ENCODE results near the gene C9orf50.

Gene C9orf50

DNA sequence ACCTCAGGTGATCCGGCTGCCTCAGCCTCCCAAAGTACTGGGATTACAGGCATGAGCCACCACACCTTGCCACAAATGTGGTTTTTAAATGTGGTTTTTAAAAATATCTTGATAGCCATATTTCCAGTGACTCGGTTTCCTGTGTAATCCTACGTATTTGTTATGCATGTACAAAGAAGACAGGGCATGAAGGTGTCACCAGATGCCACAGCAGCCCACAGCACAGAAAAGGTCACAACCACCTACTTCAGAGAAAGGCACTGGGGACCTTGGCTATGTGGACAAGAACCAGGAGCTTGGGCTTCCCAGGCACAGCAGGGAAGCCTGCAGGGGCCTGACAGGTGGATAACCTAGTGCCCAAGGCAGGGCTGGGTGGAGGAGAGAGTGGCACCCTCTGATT is 38.0 kb downstream of the C9orf50 start:
- TF ChIP-seq CTCF (IDR thresholded peaks at IDR 0.05; ENCODE audit: low read depth, low read length) = no peak
- no peak overlapping the region for H3K4me3 ChIP-seq (replicated peaks in 1 of 2; ENCODE audit: low read depth in 2 of 2, low read length in 2 of 2)
- no peak for DNase-seq (ENCODE audit: low read depth in 2 of 2)

- DNase-seq (ENCODE audit: low read depth in 2 of 2) = no peak
- no peak overlapping the region for H3K4me3 ChIP-seq (replicated peaks in 1 of 2; ENCODE audit: low read depth in 2 of 2, low read length in 2 of 2)
- no peak for TF ChIP-seq CTCF (IDR thresholded peaks at IDR 0.05; ENCODE audit: low read depth, low read length)
Observed at GRCh38 chr9:129581505-129582189, 39.3 kb downstream of the C9orf50 start.

GRCh38 chr9:129580211-129580915 is 40.5 kb downstream of the C9orf50 start:
- no peak for TF ChIP-seq CTCF (IDR thresholded peaks at IDR 0.05; ENCODE audit: low read depth, low read length)
- no peak overlapping the region for H3K4me3 ChIP-seq (replicated peaks in 1 of 2; ENCODE audit: low read depth in 2 of 2, low read length in 2 of 2)
- no peak for DNase-seq (ENCODE audit: low read depth in 2 of 2)

DNA sequence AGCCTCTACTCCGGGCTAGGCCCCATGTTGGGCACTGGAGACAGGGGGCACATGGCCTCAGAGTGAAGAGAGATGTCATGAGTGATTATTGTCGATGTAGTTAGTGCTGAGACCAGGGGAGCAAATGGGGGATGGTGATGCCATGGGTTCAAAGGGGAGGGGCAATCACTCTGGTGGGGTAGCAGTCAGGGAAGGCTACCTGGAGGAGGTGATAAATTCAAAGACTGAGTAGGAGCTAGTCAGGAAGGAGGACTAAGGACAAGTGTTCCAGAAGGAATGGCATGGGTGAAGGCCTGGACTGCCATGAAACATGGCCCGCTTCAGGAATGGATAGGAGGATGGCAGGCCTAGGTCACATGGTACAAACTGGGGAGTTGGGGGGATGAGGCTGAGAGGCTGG is 41.6 kb downstream of the C9orf50 start:
- no peak for TF ChIP-seq CTCF (IDR thresholded peaks at IDR 0.05; ENCODE audit: low read depth, low read length)
- H3K4me3 ChIP-seq (replicated peaks in 1 of 2; ENCODE audit: low read depth in 2 of 2, low read length in 2 of 2) = no peak overlapping the region
- DNase-seq (ENCODE audit: low read depth in 2 of 2) = no peak

DNA sequence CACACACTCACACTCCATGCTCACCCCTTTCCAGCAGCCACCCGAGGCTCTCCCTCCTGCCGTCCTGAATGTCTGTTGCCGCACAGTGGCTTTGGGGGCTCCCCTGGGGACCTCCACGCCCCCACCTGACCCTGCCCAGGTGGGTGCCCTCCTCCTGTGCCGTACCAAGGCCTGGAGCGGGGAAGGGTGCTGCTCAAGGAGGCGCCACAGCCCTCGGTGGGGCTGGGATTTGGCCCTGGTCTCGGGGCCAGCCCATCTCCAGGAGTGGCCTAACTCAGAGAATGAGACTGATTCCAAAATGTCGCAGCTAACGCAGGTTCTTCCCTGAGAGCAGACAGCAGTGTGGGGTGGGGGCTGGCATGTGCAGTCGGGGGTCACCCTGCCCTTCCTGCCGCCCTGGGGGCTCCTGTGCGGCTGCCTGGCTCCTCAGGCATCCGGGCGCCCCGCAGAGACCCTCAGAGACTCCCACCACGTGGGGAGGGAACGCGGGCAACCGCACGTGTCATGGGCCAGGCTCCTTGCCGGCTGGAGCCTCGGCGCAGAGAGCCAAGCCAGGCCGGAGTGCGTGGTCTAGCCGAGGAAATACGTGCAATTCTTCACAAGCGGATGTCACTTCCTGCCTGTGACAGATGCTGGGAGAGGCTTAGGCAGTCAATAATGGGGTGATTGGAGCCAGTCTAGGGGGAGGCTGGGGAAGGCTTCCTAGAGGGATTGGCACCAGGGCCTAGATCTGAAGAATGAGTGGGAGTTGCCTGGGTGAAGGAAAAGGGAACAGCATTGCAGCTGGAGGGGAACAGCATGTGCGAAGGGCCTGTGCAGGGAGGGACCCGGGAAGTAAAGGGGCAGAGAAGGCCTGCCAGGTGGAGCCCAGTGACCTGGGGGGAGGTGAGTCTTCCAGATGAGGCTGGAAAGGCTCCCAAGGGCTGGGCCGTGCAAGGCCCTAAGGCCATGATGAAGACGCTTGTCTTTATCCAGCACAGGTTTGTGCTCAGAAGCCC is 44.1 kb downstream of the C9orf50 start:
- no peak overlapping the region for H3K4me3 ChIP-seq (replicated peaks in 1 of 2; ENCODE audit: low read depth in 2 of 2, low read length in 2 of 2)
- peak; percentile 88 to 89 for DNase-seq (ENCODE audit: low read depth in 2 of 2)
- no peak for TF ChIP-seq CTCF (IDR thresholded peaks at IDR 0.05; ENCODE audit: low read depth, low read length)

DNA sequence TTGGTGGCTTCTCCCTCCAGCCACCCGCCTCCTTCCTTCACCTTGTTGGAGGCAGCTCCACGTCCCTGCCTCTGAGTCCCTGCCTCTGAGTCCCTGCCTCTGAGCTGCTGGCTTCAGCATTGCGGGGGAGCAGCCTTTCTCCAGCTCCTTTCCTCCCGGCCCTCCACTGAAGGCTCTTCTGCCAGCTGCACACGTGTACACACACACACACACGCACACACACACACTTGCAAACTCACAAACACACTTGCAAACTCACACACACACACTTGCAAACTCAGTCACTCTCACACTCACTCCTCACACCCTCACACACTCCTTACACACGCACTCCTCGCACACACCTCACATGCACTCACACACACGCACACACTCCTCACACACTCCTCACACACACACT is 45.1 kb downstream of the C9orf50 start:
- DNase-seq (ENCODE audit: low read depth in 2 of 2) = peak in 1 of 2 donors; percentile 49
- H3K4me3 ChIP-seq (replicated peaks in 1 of 2; ENCODE audit: low read depth in 2 of 2, low read length in 2 of 2) = no peak overlapping the region
- TF ChIP-seq CTCF (IDR thresholded peaks at IDR 0.05; ENCODE audit: low read depth, low read length) = no peak

Data from cardiac fibroblast (primary cell).